NK-92 treated with Interleukin-12 subunit alpha and Interleukin-12 subunit beta, amount 100 ng/mL, for 24 hours (cell line): Measurements from ENCODE around the gene COL15A1.

Experiments
- DNase-seq: peaks from one replicate; lab custom pipeline; 2025; lab: John Stamatoyannopoulos, UW

Gene COL15A1

GRCh38 chr9:98973171-98973570 is 29.5 kb downstream of the COL15A1 start:
- DNase-seq: no peak

GRCh38 chr9:98973576-98973975 is 29.9 kb downstream of the COL15A1 start:
- no peak for DNase-seq

- no peak for DNase-seq
Measured at GRCh38 chr9:98974106-98974505, 30.4 kb downstream of the COL15A1 start.

- no peak for DNase-seq
Measured at GRCh38 chr9:98974554-98974953, 30.8 kb downstream of the COL15A1 start.

- peak; percentile 41 for DNase-seq
Measured at GRCh38 chr9:98974994-98975712, 31.4 kb downstream of the COL15A1 start.

GRCh38 chr9:98975838-98976237 is 32.1 kb downstream of the COL15A1 start:
- no peak for DNase-seq

- DNase-seq: no peak
Measured at GRCh38 chr9:98977246-98977714, 33.6 kb downstream of the COL15A1 start.

GRCh38 chr9:98977813-98978212 is 34.1 kb downstream of the COL15A1 start:
- no peak for DNase-seq

GRCh38 chr9:98978231-98978681 is 34.5 kb downstream of the COL15A1 start:
- DNase-seq: no peak

- DNase-seq: no peak
Measured at GRCh38 chr9:98980291-98980690, 36.6 kb downstream of the COL15A1 start.

GRCh38 chr9:98983295-98984268 is 39.9 kb downstream of the COL15A1 start:
- DNase-seq: no peak

- no peak for DNase-seq
Measured at GRCh38 chr9:98985596-98985995, 41.9 kb downstream of the COL15A1 start.

- no peak for DNase-seq
Measured at GRCh38 chr9:98986866-98987651, 43.4 kb downstream of the COL15A1 start.

- DNase-seq: no peak
Measured at GRCh38 chr9:98989036-98990000, 45.6 kb downstream of the COL15A1 start.

GRCh38 chr9:98990181-98990870 is 46.6 kb downstream of the COL15A1 start:
- no peak for DNase-seq

GRCh38 chr9:98992107-98992884 is 48.6 kb downstream of the COL15A1 start:
- DNase-seq: no peak

GRCh38 chr9:98992885-98993569 is 49.3 kb downstream of the COL15A1 start:
- no peak for DNase-seq

- DNase-seq: no peak
Measured at GRCh38 chr9:98993570-98993945, 49.9 kb downstream of the COL15A1 start.
